ENCODE data around the gene IFT81.
"Not testable (repeated sequence)": the region's sequence is repeated elsewhere in the genome, so short reads cannot be mapped to it uniquely, and the experiment has no call there.

IFT81 gene

DNA sequence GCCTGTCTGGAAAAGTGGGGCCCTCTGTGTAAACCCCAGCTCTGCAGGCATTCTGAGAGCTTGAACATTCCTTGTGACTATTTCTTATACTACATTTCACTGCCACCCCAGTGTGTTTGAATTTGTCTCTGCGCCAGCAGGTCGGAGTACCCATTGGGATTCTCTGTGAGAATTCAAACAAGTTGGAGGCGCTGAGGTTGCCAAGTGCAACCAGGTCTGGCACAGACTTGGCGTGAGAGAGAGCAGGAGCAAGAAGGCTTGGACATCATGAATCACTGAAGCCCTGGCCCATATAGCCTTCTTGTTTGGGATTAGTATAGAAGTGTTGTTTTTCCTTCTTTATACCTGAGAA is 123.9 kb downstream of the IFT81 start:
- DNase-seq, result no peak

- DNase-seq, result no peak
Measured at GRCh38 chr12:110249105-110249504, 124.9 kb downstream of the IFT81 start.

DNA sequence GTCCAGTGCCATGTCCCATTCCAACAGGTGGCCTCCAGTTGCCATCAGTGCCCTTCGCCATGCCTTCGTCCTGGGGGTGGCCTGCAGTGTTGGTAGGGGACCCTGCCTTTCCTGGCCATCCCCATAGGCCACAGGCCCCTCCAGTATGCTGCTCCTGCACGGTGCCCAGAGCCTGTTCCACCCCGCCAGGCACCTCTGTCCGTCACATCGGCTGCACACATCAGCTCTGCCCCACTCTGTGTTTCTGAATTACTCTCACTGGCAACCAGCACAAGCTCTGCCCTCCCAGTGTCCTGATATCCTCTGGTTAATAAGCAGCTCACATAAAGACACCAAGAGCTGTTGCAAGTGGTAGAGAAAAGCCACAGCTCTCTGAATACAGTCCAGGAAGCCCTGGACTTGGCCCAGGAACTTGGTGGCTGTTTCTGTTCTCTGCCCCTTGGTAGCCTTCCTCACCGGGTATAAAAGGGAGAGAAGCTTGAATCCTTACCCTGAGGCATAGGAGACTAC is 125.6 kb downstream of the IFT81 start:
- no peak for DNase-seq

DNA sequence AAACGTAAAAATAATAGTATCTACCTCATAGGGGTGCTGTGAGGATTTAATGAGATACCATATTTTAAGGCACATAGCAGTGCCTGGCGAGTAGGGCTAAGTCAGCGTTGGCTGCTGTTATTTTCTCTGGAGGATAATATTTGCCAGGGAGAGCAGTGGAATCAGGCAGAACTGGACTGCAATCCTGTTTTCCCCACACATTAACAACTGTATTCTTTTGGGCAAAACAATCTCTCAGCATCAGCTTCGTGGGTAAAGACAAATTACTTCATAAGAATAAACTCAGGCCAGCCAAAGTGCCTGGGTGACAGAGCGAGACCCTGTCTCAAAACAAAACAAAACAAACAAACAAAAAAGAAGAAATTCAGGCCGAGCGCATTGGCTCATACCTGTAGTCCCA is 127.2 kb downstream of the IFT81 start:
- DNase-seq, result no peak

DNA sequence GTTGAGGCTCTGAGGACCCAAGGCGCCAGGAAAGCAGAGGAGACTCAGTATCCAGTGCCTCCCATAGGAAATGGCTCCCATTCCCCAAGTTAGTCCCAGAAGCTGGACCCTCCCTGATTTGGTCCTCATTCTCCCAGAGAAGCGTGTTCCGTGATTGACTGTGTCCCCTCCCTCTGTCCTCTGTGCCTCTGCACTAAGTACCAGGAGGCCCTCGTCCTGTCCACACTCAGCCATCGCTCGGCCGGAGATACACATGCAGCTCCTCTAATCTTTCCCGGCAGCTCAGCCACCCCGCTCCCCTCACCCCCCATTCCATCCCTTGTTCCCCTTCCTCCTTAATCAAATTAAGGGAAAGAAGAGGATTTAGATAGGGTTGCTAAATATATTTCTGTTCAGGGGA is 128.6 kb downstream of the IFT81 start:
- DNase-seq, result no peak

DNA sequence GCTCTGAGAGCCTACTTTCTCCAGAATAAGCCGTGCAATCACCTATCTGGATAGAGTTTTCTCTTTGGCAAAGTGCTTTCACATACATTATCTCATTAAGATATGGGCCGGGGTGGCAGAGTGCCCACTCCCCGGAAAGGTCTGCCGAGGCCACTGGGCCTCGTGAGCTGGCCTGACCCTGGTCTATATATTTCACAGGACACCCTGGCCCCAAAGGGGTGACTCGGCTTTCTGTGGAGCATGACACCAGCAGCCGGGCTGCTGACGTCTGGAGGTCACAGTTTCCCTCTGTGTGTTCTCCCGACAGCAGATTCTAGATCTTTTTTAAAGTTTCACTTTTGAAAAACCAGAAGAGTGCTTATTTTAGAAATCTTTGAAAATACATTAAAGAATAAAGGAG is 129.0 kb downstream of the IFT81 start:
- no peak for DNase-seq

GRCh38 chr12:110254971-110255540 is 130.9 kb downstream of the IFT81 start:
- no peak for DNase-seq

GRCh38 chr12:110255890-110256456 is 131.8 kb downstream of the IFT81 start:
- DNase-seq, result not testable (repeated sequence)

GRCh38 chr12:110256780-110257431 is 132.7 kb downstream of the IFT81 start:
- DNase-seq, result no peak

- DNase-seq, result no peak
Measured at GRCh38 chr12:110258466-110258865, 134.3 kb downstream of the IFT81 start.

- no peak for DNase-seq
Measured at GRCh38 chr12:110262442-110263388, 138.6 kb downstream of the IFT81 start.

- no peak for DNase-seq
Measured at GRCh38 chr12:110266381-110266960, 142.3 kb downstream of the IFT81 start.

DNA sequence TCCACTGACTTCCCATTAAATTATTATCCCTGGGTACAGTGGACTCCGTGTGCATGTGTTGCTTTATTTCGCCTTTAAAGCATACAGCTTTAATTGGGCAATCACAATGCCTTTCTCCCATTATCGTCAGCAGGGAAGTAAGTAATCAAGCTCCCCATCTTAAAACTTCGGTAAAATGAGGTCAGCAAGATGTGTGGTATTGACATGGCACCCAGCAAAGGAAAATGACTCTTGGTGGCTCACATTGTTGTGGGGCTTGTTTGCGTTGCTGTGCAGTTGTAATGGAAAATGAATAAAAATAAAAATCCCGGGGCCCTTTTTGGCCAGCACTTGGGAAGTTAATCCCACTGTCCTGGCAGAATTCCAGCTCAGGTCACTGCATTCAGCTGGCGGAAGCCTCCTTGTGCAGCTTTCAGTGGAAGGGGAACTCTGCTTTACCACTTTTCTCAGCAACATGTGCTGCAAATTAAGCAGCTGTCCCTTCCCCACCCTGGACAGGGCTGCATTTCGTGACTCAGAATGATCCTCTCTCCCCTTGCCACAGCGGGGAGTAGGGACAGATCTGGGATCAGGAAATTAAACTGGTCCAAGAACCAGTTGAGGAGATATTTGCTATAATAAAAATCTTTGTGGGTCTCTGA is 142.9 kb downstream of the IFT81 start:
- no peak for DNase-seq
